Esophagus squamous epithelium (tissue), 4 donors: ENCODE measurements around the gene UCP2.

ENCODE experiments used
- POLR2A ChIP-seq, 4 donors: fragments of 450-650 bp; IDR thresholded peaks; one replicate each; pipeline ENCODE4 v1.6.1; 2017; ENCODE audit warnings: antibody characterized with exemption in 4 of 4, mild to moderate bottlenecking in 4 of 4, moderate library complexity in 3 of 4
- TF ChIP-seq, protein P1 (sequence below), 6 experiments: fragments of 450-650 bp in 4 of 6; fragments of 200-600 bp in 2 of 6; sonication (generic) in 2 of 6; IDR thresholded peaks; one replicate each; pipeline ENCODE4 v1.5.1; 2016 to 2019; ENCODE audit warnings: antibody characterized with exemption in 6 of 6, mild to moderate bottlenecking in 4 of 6, moderate library complexity in 4 of 6

DNA sequence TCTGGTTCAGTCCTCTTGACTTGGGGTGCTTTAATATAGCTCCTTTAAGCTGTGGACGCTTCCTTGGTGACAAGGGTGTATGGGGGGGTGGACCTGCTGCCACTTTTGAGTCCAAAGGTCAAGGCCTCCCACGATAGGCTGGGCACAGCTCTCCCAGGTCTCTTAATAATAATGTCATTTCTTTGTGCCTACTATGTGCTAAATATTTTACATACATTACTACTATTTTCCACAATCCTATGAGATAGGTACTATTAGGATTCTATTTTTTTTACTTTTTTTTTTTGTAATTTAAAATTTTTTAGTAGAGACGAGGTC lies 26.5 kb upstream of the UCP2 start:
- TF ChIP-seq POLR2A (IDR thresholded peaks at IDR 0.05): no peak
- TF ChIP-seq, protein P1, sequence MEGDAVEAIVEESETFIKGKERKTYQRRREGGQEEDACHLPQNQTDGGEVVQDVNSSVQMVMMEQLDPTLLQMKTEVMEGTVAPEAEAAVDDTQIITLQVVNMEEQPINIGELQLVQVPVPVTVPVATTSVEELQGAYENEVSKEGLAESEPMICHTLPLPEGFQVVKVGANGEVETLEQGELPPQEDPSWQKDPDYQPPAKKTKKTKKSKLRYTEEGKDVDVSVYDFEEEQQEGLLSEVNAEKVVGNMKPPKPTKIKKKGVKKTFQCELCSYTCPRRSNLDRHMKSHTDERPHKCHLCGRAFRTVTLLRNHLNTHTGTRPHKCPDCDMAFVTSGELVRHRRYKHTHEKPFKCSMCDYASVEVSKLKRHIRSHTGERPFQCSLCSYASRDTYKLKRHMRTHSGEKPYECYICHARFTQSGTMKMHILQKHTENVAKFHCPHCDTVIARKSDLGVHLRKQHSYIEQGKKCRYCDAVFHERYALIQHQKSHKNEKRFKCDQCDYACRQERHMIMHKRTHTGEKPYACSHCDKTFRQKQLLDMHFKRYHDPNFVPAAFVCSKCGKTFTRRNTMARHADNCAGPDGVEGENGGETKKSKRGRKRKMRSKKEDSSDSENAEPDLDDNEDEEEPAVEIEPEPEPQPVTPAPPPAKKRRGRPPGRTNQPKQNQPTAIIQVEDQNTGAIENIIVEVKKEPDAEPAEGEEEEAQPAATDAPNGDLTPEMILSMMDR (IDR thresholded peaks at IDR 0.05): no peak
